ENCODE measurements around the gene VWC2. TPM values are rescaled to one million over a fixed set of nuclear protein-coding genes. Genes with fewer than 3 reads are reported as not detected.

VWC2 gene
- total and polyA plus RNA-seq, 10 of the 15 experiments (the other 5 are each of a cell fraction or from before 2014, with no cell fraction given): 0.01 to 0.06 (median 0.03) TPM; not detected in 7

DNA sequence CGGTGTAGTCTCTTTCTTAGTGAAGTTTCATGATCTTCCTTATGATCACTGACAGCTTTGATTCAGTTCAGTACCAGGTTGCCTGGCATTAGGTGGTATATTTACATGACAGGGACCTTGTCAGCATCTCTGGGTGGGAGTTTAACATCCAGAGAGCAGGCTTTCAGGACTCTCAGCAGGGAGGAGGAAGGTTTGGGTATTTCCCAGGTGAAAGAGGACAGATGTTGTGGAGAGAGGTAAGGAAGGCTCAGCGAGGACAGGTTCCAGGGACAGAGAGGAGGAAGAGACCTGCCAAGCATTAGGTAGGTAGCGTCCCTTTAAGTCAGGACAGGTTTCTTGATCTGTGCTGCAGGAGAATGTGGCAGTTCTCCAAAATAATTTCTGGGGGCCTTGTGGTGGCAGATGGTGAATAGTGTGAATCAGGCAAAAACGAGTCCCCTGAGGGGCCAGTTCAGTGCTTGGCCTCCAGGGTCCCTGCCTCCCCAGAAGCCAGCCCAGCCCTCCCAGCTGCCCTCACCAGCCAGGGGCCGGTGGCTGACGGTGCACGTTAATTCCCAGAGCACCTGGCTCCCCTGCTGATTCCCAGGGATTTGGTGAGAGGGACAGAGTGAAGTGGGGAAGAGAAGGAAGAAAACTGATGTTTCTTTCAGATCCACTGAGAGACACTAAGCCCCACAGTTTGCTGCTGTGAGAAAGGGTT, 82.0 kb downstream of the VWC2 start:
- Histone ChIP-seq H3K4me3 (no peak overlapping the region), H3K27me3 (replicated peaks in 1 of 2; ENCODE audit: control insufficient read depth in 2 of 2, insufficient read depth in 2 of 2, low read length in 1 of 2) (no peaks in the 10 kb centered on the region), H3K36me3 (ENCODE audit: control insufficient read depth in 2 of 2, insufficient read depth in 2 of 2, low read length in 1 of 2) (no peaks in the 10 kb centered on the region), H3K9ac (ENCODE audit: control insufficient read depth, insufficient read depth, low read length) (no peak overlapping the region), H3K27ac (ENCODE audit: control insufficient read depth, insufficient read depth) (no peak overlapping the region), H2AFZ (ENCODE audit: control insufficient read depth, low read depth, low read length) (no peak overlapping the region), H3K4me1 (ENCODE audit: control insufficient read depth, insufficient read depth, low read length) (no peaks in the 10 kb centered on the region), H3K4me2 (ENCODE audit: control insufficient read depth, insufficient read depth) (no peak overlapping the region), H3K9me3 (replicated peaks; ENCODE audit: control insufficient read depth, insufficient read depth, low read length) (no peaks in the 10 kb centered on the region), H3K79me2 (ENCODE audit: control insufficient read depth, insufficient read depth, low read length) (no peaks in the 10 kb centered on the region), H4K20me1 (ENCODE audit: control insufficient read depth, insufficient read depth) (0 out of 2 replicates have a peak, but pooled peaks cover 2% of the 10 kb centered on the region)
- RAD21 ChIA-PET (ENCODE audit: unreplicated experiment): no interaction called here
- intact Hi-C loops (cut with micrococcal nuclease; ENCODE audit: unreplicated experiment): no loop called here
- BruUV-seq (replicated peaks): no TSS peak
- ATAC-seq: no peak
- FAIRE-seq: no peak
- in situ Hi-C loops (cut with MboI): loop anchor here (10.0 kb wide), 1 partner anchor 1551 kb away; no protein-coding TSS in a partner anchor
- CTCF ChIA-PET: interaction anchor here (1.1 kb wide), 1 partner anchor 15 kb away, joined by 3 read pairs; no protein-coding TSS in a partner anchor
- SMC1A ChIA-PET (ENCODE audit: uncharacterized antibody, unreplicated experiment): no interaction called here
- POLR2A ChIA-PET: no interaction called here
- DNase-seq (ENCODE audit: low read depth, low spot score): no peak
- 8% methylated on average over 7 of the region's 7 CpGs for WGBS (ENCODE audit: insufficient coverage, insufficient replicate concordance, low lambda C conversion rate, missing lambda C conversion rate)
- TF ChIP-seq, protein P1, sequence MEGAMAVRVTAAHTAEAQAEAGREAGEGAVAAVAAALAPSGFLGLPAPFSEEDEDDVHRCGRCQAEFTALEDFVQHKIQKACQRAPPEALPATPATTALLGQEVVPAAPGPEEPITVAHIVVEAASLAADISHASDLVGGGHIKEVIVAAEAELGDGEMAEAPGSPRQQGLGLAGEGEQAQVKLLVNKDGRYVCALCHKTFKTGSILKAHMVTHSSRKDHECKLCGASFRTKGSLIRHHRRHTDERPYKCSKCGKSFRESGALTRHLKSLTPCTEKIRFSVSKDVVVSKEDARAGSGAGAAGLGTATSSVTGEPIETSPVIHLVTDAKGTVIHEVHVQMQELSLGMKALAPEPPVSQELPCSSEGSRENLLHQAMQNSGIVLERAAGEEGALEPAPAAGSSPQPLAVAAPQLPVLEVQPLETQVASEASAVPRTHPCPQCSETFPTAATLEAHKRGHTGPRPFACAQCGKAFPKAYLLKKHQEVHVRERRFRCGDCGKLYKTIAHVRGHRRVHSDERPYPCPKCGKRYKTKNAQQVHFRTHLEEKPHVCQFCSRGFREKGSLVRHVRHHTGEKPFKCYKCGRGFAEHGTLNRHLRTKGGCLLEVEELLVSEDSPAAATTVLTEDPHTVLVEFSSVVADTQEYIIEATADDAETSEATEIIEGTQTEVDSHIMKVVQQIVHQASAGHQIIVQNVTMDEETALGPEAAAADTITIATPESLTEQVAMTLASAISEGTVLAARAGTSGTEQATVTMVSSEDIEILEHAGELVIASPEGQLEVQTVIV (IDR thresholded peaks at IDR 0.05; ENCODE audit: borderline replicate concordance, partially characterized antibody): no peak
- TF ChIP-seq KDM1A (IDR thresholded peaks at IDR 0.05; ENCODE audit: borderline replicate concordance): no peak
- TF ChIP-seq NR2C1 (IDR thresholded peaks at IDR 0.05): no peak
- no peak for TF ChIP-seq JUNB (IDR thresholded peaks at IDR 0.05)
- no peak for TF ChIP-seq CEBPB (IDR thresholded peaks at IDR 0.05; ENCODE audit: borderline replicate concordance in 1 of 2, low read depth in 2 of 2, low read length in 2 of 2)
- TF ChIP-seq, protein P2, sequence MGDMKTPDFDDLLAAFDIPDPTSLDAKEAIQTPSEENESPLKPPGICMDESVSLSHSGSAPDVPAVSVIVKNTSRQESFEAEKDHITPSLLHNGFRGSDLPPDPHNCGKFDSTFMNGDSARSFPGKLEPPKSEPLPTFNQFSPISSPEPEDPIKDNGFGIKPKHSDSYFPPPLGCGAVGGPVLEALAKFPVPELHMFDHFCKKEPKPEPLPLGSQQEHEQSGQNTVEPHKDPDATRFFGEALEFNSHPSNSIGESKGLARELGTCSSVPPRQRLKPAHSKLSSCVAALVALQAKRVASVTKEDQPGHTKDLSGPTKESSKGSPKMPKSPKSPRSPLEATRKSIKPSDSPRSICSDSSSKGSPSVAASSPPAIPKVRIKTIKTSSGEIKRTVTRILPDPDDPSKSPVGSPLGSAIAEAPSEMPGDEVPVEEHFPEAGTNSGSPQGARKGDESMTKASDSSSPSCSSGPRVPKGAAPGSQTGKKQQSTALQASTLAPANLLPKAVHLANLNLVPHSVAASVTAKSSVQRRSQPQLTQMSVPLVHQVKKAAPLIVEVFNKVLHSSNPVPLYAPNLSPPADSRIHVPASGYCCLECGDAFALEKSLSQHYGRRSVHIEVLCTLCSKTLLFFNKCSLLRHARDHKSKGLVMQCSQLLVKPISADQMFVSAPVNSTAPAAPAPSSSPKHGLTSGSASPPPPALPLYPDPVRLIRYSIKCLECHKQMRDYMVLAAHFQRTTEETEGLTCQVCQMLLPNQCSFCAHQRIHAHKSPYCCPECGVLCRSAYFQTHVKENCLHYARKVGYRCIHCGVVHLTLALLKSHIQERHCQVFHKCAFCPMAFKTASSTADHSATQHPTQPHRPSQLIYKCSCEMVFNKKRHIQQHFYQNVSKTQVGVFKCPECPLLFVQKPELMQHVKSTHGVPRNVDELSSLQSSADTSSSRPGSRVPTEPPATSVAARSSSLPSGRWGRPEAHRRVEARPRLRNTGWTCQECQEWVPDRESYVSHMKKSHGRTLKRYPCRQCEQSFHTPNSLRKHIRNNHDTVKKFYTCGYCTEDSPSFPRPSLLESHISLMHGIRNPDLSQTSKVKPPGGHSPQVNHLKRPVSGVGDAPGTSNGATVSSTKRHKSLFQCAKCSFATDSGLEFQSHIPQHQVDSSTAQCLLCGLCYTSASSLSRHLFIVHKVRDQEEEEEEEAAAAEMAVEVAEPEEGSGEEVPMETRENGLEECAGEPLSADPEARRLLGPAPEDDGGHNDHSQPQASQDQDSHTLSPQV (IDR thresholded peaks at IDR 0.05): no peak
- no peak for TF ChIP-seq YY1 (IDR thresholded peaks at IDR 0.05; ENCODE audit: low read depth, low read length)
- TF ChIP-seq SRF (IDR thresholded peaks at IDR 0.05; ENCODE audit: low read depth in 2 of 2, low read length in 2 of 2): no peak
- no peak for TF ChIP-seq NFYB (IDR thresholded peaks at IDR 0.05; ENCODE audit: insufficient read depth, low read depth, low read length)
- no peak for TF ChIP-seq RBBP5 (conservative IDR thresholded peaks at IDR 0.05)
